Activated gamma-delta T cell (primary cell): ENCODE results near the gene GRAMD1A.
"Not testable (repeated sequence)": the region's sequence is repeated elsewhere in the genome, so short reads cannot be mapped to it uniquely, and the experiment has no call there.

ENCODE experiments used
- DNase-seq: peaks from one replicate; lab custom pipeline; 2025; lab: John Stamatoyannopoulos, UW

GRAMD1A gene

DNA sequence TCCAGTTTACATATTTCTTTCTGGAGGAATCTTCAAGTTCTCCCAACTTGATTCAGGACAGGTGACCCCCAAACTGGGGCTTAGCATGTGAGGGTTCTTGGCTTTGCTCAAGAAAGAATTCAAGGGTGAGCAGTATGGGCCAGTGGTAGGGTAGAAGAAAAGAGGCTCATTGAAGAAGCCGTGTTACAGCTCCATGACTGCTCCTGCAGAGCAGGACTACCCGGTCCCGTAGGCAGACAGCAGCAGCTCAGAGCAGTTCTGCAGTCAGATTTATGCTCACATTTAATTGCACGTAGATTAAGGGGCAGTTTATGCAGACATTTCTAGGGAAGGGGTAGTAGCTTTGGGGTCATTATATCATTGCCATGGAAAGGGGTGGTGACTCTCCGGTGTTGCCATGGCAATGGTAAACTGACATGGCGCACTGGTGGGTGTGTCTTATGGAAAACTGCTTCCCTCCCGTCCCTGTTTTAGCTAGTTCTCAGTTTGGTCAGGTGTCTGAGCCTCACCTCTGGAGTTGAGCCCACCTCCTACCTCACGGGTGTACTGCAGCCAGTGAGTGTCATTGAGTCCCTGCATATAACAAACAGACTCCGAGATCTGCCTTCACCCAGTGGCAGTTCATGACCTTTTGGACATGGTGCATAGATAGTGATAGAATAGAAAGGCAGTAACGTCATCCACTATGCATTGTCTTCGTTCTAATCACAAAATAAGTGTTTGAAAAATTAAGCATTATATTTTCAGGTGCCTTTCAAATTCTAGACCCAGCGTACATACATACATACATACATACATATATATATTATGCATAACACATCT, 20.1 kb upstream of the GRAMD1A start:
- no peak for DNase-seq

DNA sequence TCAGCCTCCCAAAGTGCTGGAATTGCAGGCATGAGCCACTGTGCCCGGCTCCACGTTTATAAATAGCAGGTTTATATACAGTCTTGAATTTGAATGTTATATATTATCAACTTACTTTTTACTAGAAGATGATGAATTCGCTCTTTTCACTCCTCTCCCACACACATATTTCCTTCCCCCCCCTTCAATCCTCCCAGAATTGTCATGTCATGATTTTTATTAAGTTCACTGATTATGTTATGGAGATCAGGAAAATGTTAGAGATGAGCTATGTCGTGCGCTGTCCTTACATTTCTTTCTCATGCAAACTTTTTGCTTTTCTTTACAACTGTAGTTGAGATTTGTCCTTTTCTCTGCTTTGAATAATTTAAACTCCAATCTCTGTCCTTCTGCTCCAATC, 17.8 kb upstream of the GRAMD1A start:
- no peak for DNase-seq

DNA sequence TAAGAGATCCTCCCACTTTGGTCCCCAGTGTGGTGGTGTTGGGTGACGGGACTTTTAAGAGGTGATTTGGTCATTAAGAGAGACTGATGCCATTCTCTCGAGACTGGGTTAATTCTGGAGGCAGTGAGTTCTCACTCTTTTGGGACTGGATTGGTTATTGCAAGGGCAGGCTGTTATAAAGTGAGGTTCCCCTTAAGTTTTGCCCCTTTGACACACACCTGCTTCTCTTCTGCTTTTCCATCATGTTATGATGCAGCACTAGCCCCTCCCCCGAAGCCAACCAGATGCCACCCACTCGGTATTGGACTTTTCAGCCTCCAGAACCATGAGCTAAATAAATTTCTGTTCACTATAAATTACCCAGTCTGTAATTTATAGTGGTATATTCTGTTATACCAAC, 16.3 kb upstream of the GRAMD1A start:
- no peak for DNase-seq

DNA sequence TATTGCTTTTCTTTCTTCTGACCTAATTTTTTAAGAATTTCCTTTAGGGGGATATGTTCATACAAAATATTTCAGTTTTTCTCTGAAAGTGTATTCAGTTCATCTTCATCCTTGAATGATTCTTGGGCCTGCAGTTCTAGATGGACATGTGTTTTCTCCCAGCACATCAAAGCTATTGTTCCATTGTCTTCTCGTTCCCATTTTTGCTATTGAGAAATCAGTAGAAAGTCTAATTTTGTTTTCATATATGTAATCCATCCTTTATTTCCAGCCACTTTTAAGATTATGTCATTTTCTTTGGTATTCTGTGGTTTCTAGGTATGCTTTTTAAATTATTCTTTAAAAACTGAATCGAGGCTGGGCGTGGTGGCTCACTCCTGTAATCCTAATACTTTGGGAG, 15.8 kb upstream of the GRAMD1A start:
- DNase-seq, result no peak

DNA sequence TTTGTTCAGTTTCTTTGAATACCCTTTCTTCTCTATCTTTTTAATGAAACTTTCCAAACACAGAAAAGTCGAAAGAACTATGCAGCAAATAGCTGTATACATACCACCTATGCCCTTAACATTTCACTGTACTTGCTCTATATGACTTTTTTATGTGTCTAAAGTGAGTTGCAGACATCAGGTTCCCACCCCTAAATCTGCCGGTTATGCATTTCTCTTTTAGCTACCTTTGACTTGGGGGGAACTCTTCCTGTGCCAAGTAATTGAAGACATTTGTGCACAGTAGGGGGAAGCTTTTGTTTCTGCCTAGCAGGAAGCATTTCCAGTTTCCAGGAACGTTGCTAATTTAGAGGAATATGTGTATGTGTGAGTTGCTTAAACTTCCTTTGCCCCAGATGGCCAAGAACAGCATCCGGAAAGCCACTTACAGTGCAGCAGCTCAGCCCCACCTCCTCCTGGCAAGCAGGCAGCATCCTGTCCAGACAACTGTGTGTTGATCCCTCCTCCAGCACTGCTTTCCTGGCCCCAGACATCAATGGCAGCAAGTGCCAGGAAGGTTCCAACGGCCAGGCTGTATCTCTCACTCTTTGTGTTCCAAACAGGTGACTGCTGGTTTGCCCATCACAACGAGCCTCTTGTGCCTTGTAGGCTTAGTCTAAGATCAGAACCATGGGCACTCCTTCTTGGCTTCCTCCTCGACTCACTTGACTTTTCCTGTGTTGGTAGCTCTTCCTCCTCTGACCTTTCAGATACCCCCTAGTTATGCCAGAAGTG, 14.7 kb upstream of the GRAMD1A start:
- DNase-seq, result no peak

DNA sequence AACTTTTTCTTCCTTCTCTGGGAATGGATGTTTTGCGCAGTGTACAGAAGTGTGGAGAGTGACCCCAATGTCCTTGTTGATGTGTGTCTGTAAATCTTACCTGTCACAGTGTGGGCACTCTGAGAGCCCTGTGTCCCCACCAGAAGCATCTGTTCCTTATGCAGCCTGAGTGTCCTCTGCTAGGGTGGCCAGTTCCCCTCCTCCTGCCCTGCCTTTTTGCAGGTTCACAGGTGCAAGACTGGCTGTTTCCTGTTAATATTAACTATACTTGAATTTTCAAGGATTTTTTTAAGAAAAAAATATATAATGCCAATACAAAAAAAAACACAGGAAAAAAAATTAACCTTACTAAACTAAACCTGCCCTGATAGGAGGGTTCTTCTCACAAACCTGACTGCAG, 12.0 kb upstream of the GRAMD1A start:
- no peak for DNase-seq

DNA sequence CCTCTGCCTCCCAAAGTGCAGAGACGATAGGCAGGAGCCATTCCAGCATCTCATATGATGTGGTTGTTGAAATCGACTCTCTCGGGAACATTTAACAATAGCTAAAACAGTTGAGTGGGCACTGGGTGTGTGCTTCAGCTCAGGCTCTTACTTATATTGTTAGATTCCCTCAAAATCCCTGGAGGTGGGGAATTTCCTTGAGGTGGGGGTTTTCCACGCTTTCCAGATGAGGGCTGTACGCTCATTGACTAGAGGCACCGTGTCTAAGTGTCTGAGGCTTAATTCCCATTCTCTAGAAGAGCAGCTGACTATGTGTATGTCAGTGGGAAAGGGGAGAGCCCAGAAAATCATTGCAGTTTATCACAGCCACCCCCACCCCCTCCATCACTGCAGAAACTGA, 10.8 kb upstream of the GRAMD1A start:
- DNase-seq, result no peak

DNA sequence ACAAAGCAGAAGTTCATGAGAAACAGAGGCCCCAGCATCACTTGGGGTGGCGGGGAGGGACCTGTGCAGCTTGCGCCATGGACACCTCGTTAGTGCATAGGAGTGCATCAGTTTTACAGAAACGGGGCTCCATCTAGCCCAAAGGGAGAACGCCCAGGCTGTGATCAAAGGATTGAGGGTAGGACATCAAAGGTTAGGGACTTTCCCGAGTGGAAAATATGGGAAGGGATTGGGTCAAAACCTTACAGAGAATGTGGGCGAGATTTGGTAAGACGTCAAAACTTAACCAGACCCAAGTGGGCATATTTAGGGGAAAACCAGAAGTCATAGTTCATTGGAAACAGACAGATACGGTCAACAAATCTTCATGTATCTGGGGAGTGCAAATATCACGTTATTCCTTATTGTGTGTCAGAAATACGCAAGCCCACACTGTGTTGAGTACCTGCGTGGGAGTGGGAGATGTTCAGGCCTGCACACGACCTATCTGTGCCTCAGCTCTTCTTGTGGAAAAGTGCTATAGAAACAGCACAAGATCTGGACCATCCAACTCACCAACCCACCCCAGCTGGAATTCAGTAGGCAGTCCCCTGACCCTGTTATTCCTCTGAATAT, 9.4 kb upstream of the GRAMD1A start:
- DNase-seq, result no peak

DNA sequence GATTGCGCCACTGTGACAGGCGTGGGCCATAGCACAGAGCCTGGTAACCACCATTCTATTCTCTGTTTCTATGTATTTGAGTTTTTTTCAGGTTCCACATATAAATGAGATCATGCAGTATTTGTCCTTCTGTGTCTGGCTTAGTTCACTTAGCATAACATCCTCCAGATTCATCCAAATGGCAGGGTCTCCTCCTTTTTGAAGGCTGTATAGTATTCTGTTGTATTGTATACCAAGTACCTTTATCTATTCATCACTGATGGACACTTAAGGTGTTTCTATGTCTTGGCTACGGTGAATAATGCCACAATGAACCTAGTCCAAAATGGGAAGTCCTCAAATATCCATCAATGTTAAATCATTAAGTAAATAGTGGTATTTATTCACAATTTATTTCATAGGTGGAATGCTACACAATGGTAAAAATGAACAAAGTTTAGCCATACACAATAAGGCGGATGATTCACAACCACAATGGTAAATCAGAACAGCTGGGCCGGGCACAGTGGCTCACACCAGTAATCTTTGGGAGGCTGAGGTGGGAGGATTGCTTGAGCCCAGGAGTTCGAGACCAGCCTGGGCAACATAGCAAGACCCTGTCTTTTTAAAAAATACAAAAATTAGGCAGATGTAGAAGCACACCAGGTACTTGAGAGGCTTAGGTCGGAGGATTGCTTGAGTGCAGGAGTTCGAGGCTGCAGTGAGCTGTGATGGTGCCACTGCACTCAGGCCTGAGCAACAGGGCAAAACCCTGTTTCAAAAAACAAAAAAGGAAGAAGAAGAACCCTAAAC, 8.4 kb upstream of the GRAMD1A start:
- DNase-seq, result no peak

DNA sequence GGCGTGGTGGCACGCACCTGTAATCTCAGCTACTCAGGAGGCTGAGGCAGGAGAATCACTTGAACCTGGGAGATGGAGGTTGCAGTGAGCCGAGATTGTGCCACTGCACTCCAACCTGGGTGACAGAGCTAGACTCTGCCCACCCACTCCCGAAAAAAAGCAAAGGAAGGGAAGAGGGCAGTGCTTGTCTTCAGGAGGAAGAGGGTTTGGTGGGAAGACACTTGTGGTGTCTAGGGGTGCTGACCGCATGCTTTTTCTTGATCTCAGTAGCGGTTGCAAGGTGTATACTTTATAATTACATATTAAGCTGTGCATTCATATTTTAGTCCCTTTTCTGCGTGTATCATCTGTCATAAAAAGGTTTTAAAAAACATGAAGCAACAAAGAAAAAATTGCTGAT, 7.5 kb upstream of the GRAMD1A start:
- not testable (repeated sequence) for DNase-seq

DNA sequence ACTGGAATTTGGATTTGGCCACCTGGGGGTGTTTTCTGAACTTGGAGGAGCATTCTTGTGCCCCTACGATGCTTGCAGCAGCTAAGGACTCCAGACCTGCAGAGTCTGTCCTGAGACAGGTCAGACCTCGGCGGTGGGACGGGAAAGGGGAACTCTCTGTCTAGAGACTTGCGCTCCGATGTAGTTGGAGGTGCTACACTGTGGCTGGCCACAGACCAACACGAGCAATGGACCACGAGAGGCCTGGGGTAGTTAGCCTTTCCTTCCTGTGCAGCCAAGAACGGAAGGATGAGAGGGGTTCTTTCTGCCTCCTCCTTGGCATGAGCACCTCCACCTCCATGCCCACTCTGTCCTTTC, 5.9 kb upstream of the GRAMD1A start:
- DNase-seq, result no peak

DNA sequence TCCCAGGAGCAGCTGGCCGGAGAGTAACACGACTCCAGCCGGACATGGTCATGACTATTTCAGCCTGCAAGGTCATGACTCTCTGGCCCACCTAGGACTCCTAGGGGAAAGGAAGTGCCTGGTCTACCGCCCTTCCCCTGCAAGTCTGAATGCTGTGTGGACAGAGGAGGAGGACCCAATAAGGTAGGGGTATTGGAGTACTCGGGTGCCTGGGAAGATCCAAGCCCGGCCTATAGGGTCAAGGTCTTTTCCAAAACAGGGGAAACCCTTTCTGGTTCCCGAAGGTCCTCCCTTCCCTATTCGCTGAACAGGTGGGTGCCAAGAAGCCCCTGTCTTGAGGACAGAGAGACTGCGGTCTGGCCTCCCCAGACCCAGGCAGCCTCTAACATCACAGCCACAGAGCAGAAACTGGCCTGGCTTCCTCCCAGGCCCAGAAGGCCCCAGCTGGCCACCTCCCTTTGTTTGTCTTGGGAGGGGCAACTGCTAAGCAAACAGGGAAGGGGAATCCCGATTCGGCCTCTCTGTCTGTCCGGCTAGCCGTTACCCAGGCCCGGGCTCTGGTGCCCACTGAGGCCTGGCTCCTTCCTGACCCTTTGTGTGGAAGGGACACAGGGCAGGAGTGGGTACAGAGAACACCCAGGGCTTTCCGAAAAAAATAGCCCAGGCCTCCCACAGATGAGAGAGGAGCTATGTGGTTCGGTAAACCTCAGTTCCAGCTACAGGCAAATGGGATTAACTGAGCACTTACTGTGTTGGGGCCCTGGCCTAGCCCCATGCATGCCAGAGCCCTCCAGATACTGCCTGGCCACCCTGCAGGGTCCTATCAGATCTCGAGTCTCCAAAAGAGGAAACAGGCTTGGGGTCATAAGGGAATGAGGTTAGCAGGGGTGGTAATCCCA, 5.2 kb upstream of the GRAMD1A start:
- DNase-seq, result no peak

DNA sequence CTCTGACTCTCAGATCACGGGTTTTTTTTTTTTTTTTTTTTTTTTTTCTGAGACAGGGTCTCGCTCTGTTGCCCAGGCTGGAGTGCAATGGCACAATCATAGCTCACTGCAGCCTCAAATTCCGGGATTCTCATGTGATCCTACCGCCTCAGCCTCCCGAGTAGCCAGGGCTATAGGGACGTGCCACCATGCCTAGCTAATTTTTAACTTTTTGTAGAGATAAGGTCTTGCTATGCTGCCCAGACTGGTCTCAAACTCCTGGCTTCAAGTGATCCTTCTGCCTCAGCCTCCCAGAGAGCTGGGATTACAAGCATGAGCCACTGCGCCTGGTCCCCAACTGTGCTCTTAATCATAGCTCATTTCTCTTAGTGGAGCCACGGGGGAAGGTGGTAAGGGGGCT, 4.6 kb upstream of the GRAMD1A start:
- no peak for DNase-seq

DNA sequence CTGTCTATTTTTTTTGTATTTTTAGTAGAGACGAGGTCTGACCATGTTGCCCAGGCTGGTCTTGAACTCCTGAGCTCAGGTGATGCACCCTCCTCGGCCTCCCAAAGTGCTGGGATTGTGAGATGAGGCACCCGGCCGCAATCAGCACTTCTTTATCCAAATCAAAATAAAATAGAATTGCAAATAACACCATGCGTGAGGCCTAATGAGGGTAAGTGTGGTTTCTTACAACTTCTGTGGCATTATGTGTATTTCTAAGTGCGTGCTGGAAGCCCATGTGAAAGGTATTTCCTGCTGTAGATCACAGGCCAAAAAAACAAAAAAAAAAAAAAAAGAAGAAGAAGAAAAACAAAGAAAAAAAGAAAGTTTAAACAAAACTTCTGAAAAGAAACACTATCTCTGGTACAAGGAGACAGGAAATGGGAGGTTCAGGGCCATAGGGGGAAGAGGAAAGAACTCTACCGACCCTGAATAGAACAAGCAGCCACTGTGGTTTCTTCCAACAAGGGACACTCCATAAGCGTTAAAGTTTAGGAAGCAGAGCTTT, 3.0 kb upstream of the GRAMD1A start:
- DNase-seq, result no peak

DNA sequence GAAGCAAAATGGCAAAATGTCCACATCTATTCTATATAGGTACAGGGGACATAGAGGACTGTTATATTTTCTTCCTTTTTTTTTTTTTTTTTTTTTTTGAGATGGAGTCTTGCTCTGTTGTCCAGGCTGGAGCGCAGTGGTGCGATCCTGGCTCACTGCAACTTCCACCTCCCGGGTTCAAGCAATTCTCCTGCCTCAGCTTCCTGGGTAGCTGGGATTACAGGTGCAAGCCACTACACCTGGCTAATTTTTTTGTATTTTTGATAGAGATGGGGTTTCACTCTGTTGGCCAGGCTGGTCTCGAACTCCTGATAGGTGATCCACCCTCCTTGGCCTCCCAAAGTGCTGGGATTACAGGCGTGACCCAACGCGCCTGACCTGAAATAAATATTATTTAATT, 1.9 kb upstream of the GRAMD1A start:
- not testable (repeated sequence) for DNase-seq

DNA sequence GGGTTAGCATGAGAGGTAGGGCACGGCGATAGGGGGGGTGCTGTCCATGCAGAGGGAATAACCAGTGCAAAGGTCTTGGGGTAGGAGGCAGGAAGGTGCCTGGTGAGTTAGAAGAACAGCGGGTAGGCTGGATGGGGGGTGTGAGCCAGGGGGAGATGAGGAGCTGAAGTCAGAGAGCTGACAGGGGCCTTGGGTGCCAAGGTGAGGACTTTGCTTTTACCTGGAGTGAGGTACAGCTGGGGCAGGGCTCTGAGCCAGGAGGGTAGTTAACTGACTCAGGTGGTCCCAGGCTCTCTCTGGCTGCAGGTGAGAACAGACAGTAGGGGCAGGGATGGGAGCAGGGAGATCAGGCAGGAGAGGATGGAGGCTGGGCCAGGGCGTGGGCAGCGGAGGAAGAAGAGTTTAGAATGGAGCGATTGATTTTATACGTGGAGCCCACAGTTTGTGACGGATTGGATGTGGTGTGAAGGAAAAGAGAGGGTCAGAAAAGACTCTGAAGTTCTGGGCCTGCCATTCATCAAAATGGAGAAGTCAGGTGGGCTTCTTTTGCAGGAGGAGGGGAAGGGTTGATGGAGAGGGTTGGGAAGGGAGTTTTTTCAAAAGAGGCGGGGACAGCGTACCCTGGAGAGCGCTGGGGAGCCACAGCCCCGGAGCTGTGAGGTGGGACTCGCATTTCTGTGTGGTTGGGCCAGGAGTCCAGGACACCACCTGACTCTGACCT, 1.2 kb upstream of the GRAMD1A start:
- no peak for DNase-seq

DNA sequence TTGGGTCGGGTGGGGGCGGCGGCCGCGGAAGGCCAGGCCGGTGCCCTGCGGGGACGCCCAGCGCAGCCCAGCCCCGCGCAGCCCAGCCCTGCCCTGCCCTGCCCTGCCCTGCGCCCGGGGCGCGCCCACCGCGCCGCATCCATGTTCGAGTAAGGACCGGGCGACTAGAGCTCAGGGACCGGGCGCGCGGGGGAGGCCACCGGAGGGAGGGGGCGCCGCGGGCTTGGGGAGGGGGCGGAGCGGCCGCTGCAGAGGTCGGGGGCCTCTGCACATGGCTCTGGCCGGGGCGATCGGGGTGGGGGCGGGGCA, 169 bp downstream of the GRAMD1A start:
- DNase-seq, result no peak

DNA sequence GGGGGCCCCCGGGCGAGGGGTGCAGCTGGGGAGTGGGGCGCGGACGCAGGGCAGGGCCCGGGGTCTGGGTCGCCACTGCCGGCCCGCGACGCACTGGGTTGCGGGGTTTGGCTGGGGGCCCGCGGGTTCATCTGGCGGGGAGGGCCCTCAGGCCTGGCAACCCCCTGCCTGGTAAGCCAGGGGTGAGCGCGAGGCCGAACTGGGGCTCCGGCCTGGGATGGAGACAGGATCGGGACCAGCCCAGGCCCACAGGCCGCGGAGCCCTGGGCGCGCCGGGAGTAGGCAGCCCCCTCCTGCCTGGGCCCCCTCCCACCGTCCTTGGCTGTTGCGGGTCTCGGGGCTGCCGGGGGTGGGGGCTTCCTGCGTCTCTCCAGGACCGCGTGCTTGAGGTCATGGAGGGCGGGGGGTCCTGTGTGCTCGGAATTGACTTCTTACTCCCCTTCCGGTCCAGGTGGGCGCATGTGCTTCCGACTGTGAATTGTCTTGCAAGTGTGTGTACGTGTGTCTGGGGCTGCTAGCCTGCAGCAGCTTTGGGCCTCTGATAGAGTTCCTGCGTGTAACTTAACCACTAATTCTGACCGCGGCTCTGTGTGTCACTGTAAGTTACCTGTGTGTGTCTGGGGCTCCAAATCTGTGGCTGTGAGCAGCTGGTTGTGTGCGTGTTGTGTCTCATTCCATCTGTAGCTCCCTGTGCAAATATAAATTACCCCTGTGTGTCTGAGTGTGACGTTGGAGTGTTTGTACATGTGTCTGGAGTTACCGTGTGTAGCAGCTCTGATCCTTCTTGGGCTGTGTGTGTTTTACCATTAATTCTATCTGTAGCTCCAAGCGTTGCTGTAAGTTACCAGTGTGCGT, 751 bp downstream of the GRAMD1A start:
- no peak for DNase-seq

DNA sequence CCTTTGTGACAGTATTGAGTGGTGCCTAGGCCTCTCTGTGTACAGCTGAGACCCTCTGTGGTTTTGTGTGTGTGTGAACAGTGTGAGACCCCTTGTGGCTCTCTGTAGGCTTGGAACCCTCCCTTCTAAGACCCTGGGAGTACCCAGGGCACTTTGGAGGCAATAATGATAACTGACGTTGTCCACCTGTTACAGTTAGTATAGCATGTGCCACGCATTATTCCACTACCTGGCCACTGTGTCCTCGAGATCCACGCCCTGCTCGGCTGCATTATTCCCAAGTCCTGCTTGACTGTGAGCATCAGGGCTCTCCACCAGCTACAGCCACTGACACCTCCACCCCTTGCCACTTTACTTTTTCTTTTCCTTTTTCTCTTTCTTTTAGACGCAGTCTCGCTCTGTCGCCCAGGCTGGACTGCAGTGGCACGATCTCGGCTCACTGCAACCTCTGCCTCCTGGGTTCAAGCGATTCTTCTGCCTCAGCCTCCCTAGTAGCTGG, 2.0 kb downstream of the GRAMD1A start:
- no peak for DNase-seq
